GM12801 (cell line): ENCODE data around the gene ATG14.

Experiments
- CTCF ChIP-seq: IDR thresholded peaks from one replicate; pipeline ENCODE4 v1.5.1; 2011; ENCODE audit warnings: control low read depth; ENCODE audit not compliant: insufficient read length; ENCODE audit errors: extremely low read depth

The ATG14 gene

GRCh38 chr14:55384536-55384935 is 27.1 kb downstream of the ATG14 start:
- no peak for TF ChIP-seq CTCF

- TF ChIP-seq CTCF, result no peak
Measured at GRCh38 chr14:55383541-55384140, 28.0 kb downstream of the ATG14 start.

GRCh38 chr14:55382483-55382882 is 29.1 kb downstream of the ATG14 start:
- no peak for TF ChIP-seq CTCF

GRCh38 chr14:55381561-55381960 is 30.1 kb downstream of the ATG14 start:
- no peak for TF ChIP-seq CTCF

- TF ChIP-seq CTCF, result no peak
Measured at GRCh38 chr14:55381040-55381439, 30.6 kb downstream of the ATG14 start.

GRCh38 chr14:55377236-55377635 is 34.4 kb downstream of the ATG14 start:
- no peak for TF ChIP-seq CTCF

GRCh38 chr14:55374771-55375170 is 36.9 kb downstream of the ATG14 start:
- TF ChIP-seq CTCF, result no peak
